HuH-7.5 (cell line): ENCODE measurements around the gene BMPR1B.
A peak's percentile ranks its signal among the peaks of the same experiment; 100 is the strongest.
"Not testable (repeated sequence)": the region's sequence is repeated elsewhere in the genome, so short reads cannot be mapped to it uniquely, and the experiment has no call there.

ENCODE experiments used
- DNase-seq: peaks from one replicate; pipeline ENCODE4 v3.0.0; 2011; ENCODE audit warnings: low spot score

The BMPR1B gene

DNA sequence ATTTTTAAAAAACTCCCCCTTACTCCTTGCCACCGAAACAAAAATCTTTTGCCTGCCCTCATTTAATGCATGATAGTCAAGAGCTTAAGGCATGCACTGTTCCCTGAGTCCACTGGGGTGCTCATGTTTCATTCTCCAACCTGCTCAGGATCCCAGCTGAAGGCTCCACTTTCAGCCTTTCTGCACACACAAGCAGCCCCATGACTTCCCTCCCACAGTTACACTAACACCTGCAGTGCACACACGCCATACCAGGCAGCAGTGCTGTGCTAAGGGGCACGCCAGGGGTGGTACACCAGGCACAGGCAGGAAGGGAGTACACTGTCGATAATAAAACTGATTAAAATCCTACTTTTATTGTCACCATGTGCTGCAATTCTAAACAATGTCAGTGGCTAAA lies 385.2 kb downstream of the BMPR1B start:
- DNase-seq: no peak

DNA sequence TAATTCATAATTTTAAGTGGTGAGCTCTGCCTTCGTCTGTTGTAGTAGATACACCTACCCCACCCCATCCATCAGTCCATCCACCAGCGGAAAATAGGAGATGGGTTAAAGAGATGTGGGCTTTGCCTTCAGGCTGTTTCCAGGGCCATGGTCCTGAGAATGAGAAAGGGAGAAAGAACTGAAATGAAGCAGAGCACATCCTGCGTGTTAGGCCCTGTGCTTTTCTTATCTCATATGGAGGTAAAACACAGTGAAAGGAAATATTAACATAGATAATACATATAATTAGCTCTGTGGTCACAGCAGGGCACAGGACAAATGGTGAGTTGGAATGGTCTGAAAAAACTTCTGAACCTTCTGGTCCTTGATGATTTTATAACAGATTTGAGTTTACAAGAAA lies 393.5 kb downstream of the BMPR1B start:
- no peak for DNase-seq

DNA sequence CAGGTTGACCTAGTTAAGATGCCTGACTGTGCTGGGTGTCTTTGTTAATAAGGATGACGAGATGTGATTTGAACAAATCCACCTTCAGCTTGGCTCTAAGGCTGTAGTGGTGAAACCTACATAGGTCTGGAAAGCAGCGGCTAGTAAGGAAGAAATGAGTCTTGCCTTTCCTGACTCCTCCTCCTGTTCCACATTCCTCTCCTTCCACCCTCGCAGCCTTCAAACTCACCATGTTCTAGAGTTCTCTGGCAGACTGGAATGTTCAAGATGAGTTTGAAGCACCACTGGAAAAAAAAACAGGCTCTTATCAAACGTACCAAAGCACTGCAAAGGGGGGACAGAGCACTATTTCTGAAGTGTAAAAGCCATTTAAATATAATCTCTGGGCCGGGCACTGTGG lies 395.4 kb downstream of the BMPR1B start:
- no peak for DNase-seq

GRCh38 chr4:95155759-95156451 lies 398.1 kb downstream of the BMPR1B start:
- DNase-seq: peak; percentile 17

DNA sequence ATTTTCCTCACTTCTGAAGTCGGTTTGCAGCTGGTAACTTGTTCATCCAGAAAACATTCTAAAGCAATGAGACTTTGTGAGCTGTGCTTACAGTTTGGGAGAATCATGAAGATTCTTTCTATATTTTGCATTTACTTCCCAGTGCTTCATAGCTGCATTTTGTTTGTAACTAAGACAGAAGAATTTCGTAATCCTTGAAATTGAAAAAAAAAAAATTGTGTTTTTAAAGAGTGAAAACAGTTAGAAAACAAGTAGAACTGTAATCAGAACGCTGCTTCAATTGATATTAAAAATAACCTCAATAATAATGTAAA lies 398.7 kb downstream of the BMPR1B start:
- DNase-seq: no peak

GRCh38 chr4:95157596-95157995 lies 399.8 kb downstream of the BMPR1B start:
- DNase-seq: no peak

DNA sequence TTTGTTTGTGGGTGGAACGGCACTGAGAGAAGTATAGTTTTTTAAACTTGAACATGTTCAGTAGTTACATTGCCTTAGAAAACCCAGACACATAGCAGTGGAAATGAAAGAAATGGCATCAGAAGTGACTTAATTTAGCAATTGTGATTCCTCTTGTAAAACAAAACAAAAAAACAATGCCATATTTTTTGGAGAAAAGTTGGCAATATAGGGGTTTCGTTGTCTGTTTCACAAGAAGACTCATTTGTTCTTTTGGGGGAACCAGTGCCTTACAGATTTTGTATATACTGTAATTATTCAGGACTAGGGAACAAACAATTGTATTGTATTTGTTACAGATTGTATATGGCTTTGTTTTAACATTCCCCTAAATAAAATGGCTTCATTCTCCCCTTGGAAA lies 400.3 kb downstream of the BMPR1B start:
- DNase-seq: no peak

DNA sequence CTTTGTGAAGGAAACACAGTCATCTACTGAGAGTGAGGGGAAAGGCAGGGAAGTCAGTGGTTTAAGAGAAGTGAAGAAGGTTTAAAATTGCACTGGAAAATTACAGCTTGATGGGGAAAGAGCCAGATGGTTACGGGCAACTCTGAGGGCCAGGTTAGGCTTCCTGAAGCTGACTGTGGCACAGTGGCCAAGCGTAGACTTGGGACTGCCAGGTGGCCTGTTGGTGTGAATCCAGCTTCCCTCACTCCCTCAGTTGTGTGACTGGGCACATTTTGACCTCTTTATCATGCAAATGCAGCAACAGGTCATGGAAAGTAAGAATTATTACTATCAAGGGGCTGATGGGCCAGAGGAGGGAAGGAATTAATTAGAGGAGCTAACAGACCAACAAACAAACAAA lies 400.9 kb downstream of the BMPR1B start:
- DNase-seq: no peak

DNA sequence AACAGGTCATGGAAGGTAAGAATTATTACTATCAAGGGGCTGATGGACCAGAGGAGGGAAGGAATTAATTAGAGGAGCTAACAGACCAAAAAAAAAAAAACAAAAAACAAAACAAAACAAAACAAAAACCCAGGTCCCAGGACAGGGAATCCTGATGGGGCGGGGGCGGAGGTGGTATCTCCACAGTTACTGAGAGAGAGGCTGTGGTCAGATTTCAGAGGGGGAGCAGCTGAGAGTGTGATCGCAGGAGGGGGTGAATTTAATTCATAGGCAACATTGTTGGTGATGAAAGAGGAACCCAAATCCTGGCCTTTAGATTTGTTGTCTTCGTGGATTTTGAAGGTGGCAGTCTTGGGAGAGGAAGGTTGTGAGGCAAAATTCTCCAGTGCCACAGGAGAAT lies 401.6 kb downstream of the BMPR1B start:
- DNase-seq: no peak

GRCh38 chr4:95161781-95162469 lies 404.2 kb downstream of the BMPR1B start:
- DNase-seq: no peak

GRCh38 chr4:95162867-95163266 lies 405.1 kb downstream of the BMPR1B start:
- no peak for DNase-seq

DNA sequence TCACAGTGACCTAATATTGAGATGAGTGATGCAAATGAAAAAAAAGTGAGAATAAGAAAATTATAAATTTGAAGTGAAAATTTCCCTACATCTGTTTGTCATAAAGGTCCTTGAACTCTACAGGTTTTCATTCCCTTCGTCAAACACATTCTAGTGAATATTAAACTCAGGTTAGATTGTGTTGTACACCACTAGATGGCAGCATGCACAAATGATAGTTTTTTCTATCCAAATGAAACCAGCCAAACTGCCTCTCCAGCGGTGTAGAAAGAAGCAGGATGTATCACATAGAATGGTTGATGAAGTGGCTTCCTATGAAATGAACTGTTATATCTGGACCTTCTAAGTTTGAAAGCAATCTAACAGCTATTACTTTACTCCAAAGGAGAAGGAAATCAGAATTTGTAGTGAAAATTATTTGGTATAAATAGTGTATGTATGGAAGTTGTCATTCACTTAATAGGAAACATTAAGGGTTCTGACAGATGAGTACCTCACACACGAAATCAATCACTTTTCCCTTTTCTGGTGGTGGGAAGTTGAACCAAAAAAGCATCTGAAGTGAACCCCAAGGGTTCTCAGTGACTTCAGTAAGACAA lies 408.3 kb downstream of the BMPR1B start:
- DNase-seq: peak; percentile 22

DNA sequence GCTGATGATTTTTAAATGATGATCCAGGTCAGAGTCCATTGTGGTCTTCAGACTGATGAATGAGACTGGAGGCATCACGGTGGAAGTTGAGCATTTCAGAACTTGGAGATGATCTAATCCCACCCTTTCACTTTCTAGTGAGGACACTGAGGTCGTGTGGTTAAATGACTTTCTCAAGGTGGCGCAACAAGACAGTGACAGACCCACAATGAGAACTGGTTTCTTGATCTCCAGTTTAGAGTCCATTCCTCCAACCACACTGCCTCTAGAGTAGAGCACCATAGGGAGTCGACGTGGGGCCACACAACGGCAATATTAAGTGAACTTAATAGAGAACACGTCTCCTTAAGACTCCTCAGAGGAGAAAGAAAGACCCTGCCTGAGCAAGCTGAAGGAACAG lies 410.1 kb downstream of the BMPR1B start:
- DNase-seq: no peak

DNA sequence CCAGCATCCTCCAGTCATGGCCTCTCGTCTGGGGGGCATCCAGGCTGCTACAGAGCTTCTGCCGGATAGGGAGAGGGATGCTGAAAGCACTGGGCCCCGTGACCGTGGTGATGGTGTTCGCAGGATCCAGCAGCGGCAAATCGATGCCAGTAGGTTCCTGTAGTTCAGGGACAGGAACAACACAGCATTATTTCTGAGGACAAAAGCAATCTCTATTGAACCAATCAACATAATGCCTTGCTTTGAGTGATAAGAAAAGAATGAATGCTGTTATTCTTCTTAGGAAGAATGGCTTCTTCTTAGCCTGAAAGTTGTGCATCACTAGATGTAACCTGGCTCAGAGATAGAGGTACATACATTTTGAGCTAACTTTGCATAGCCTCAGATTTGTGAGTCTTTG lies 412.4 kb downstream of the BMPR1B start:
- DNase-seq: no peak

DNA sequence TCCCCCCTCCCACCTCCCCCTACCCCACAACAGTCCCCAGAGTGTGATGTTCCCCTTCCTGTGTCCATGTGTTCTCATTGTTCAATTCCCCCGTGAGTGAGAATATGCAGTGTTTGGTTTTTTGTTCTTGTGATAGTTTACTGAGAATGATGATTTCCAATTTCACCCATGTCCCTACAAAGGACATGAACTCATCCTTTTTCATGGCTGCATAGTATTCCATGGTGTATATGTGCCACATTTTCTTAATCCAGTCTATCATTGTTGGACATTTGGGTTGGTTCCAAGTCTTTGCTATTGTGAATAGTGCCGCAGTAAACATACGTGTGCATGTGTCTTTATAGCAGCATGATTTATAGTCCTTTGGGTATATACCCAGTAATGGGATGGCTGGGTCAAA lies 413.6 kb downstream of the BMPR1B start:
- not testable (repeated sequence) for DNase-seq

- DNase-seq: no peak
Measured at GRCh38 chr4:95178938-95179337, 421.2 kb downstream of the BMPR1B start.

- no peak for DNase-seq
Measured at GRCh38 chr4:95180531-95181242, 422.9 kb downstream of the BMPR1B start.

DNA sequence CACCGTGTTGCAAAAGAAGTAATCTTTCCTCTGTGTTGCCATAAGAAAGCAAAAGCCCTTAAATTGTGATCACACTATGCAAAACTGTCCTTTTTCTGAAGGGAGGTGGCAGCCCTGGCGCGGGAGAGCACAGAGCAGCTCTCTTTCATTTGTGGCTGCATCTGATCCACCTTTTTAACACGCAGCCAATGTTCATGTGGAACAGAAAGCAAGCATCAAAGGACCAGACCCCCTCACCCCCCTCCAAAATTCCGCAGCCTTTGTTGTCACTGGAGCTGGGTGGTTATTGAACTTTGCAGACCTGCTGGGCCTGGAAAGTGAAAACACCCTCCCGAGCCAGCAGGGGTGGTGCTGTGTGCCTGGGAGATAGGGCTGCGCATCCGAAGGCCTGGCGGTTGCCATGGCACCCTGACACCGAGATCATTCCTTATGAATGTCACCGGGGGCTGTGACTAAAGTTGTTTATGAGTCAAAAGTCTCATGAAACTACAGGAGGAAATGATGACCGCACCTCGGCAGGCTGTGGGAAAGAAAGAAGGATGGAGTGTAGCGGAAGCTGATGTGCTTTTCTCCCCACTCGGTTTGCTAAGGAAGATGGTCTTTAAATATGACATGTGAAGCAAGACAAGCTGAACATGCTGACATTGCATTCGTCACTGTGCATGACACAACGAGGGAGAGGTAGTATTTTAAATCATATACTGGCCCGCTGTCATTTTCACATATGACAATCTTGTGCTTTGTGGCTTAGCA lies 423.7 kb downstream of the BMPR1B start:
- DNase-seq: no peak

DNA sequence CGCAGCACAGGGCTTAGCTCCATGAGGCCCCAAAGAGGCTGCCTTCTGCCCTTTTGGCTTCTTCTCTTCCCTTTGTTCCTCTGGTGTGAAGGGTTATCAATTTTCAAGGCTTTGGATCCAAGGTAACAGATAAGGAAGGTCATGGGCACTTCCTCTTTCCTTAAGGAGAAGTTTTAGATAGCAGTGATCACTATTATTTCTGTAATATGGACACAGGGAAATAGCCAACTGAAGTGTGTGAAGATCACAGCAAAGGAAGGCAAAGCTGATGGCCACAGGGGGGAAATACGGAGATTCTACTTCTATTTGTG lies 424.2 kb downstream of the BMPR1B start:
- DNase-seq: no peak

DNA sequence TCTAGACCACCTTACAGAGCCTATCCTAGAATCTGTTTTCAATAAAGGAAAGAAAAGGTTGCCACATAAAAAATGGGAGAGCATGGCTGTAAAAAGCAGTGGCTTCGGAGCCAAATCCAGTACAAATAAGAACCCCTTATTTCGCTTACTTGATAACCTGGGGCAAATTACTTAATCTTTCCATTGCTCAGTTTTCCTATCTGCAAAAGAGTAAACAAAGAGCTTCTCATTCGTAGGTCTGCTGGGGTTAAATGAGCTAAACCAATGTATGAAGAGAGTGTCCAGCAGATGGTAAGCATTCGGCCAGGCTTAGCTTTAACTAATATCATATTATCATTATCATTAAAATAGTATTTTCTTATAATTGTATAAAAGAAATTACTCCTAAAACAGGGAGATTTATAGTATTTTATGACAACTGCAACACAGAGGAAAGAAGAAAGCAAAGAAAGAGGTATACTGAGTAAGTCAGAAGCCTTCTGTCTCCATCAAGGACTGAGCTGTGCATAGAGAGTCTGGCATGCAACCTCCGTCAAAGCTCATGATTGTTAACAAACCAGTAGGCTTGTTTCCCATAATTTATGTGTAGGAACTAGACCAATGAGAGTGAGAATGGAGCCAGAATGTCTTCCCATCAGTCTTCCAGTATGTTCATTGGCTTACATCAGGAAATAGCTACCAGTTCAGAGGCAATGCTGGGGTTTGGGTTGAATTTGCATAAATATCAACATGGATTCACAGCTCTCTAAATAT lies 426.1 kb downstream of the BMPR1B start:
- DNase-seq: no peak

- no peak for DNase-seq
Measured at GRCh38 chr4:95186666-95187065, 428.9 kb downstream of the BMPR1B start.
